SK-N-SH (cell line): ENCODE measurements around the gene DOCK4. TPM values are rescaled to one million over a fixed set of nuclear protein-coding genes. Genes with fewer than 3 reads are reported as not detected.

Experiments used
- CTCF ChIP-seq: fragments of 200-600 bp; sonication (generic); IDR thresholded peaks from 2 replicates; pipeline ENCODE4 v1.6.1; 2017; ENCODE audit warnings: antibody characterized with exemption, mild to moderate bottlenecking, moderate library complexity
- ELF1 ChIP-seq: IDR thresholded peaks from 2 replicates; pipeline ENCODE4 v1.4.0; 2012
- EZH2phosphoT487 ChIP-seq: fragments of 200-600 bp; sonication (generic); IDR thresholded peaks from 2 replicates; pipeline ENCODE4 v1.6.1; 2017; ENCODE audit warnings: low read depth, mixed run types, mild to moderate bottlenecking, antibody characterized with exemption, moderate library complexity, borderline replicate concordance
- FOXJ3 ChIP-seq: sonication (generic); formaldehyde crosslinking; IDR thresholded peaks from 2 replicates; pipeline ENCODE4 v1.5.1; 2020; ENCODE audit warnings: mild to moderate bottlenecking, missing genetic modification reagents
- FOXM1 ChIP-seq: IDR thresholded peaks from 2 replicates; pipeline ENCODE4 v1.4.0; 2012; ENCODE audit warnings: low read depth, mild to moderate bottlenecking
- JUND ChIP-seq: IDR thresholded peaks from 2 replicates; pipeline ENCODE4 v1.4.0; 2012
- MAX ChIP-seq: IDR thresholded peaks from 2 replicates; pipeline ENCODE4 v1.4.0; 2012; ENCODE audit warnings: low read depth
- MEF2A ChIP-seq: IDR thresholded peaks from 2 replicates; pipeline ENCODE4 v1.4.0; 2012; ENCODE audit warnings: low read depth, borderline replicate concordance
- NFIC ChIP-seq: IDR thresholded peaks from 2 replicates; pipeline ENCODE4 v1.4.0; 2012; ENCODE audit warnings: borderline replicate concordance
- NRF1 ChIP-seq: IDR thresholded peaks from 2 replicates; pipeline ENCODE4 v1.6.1; 2012; ENCODE audit warnings: low read depth, mild to moderate bottlenecking, low read length
- POLR2AphosphoS5 ChIP-seq: IDR thresholded peaks from 2 replicates; pipeline ENCODE4 v1.6.1; 2012; ENCODE audit warnings: low read depth, low read length
- RCOR1 ChIP-seq: fragments of 150-350 bp; IDR thresholded peaks from 2 replicates; pipeline ENCODE4 v1.6.1; 2017; ENCODE audit warnings: antibody characterized with exemption, low read length
- REST ChIP-seq: IDR thresholded peaks from 2 replicates; pipeline ENCODE4 v1.6.1; 2012; ENCODE audit warnings: mild to moderate bottlenecking, low read depth, low read length, moderate library complexity
- SIN3A ChIP-seq: IDR thresholded peaks from 2 replicates; pipeline ENCODE4 v1.6.1; 2012; ENCODE audit warnings: low read depth, mild to moderate bottlenecking, low read length, moderate library complexity, borderline replicate concordance
- SMC3 ChIP-seq: IDR thresholded peaks from 2 replicates; pipeline ENCODE4 v1.6.1; 2012; ENCODE audit warnings: low read depth, low read length, improper control_type of control experiment
- TCF12 ChIP-seq: IDR thresholded peaks from 2 replicates; pipeline ENCODE4 v1.4.0; 2012
- TEAD4 ChIP-seq: IDR thresholded peaks from 2 replicates; pipeline ENCODE4 v1.4.0; 2012; ENCODE audit warnings: mild to moderate bottlenecking, borderline replicate concordance; ENCODE audit not compliant: insufficient read depth
- USF1 ChIP-seq: IDR thresholded peaks from 2 replicates; pipeline ENCODE4 v1.4.0; 2012; ENCODE audit warnings: low read depth, borderline replicate concordance
- USF2 ChIP-seq: fragments of 150-350 bp; IDR thresholded peaks from 2 replicates; pipeline ENCODE4 v1.6.1; 2017; ENCODE audit warnings: antibody characterized with exemption, low read length, low read depth, borderline replicate concordance
- YY1 ChIP-seq: IDR thresholded peaks from 2 replicates; pipeline ENCODE4 v1.4.0; 2012; ENCODE audit warnings: low read depth, mild to moderate bottlenecking
- ZBTB33 ChIP-seq: IDR thresholded peaks from 2 replicates; pipeline ENCODE4 v1.4.0; 2012; ENCODE audit warnings: low read depth, borderline replicate concordance
- polyA plus RNA-seq, 3 experiments: library from polyadenylated mRNA; depleted of rRNA; stranded (reverse); fragments of >200 nt; gene quantifications; 2 replicates each; pipeline ENCODE4 v1.2.3, GENCODE V29; 2012

The DOCK4 gene
- polyA plus RNA-seq, 1 of the 3 experiments (the other 2 are of a cell fraction): 8.5 TPM

- no peak for TF ChIP-seq ZBTB33
- TF ChIP-seq CTCF: no peak
- TF ChIP-seq FOXM1: no peak
- TF ChIP-seq ELF1: no peak
- no peak for TF ChIP-seq YY1
- no peak for TF ChIP-seq SIN3A
- TF ChIP-seq REST: no peak
- no peak for TF ChIP-seq USF1
- no peak for TF ChIP-seq EZH2phosphoT487
- no peak for TF ChIP-seq MAX
- no peak for TF ChIP-seq TCF12
- TF ChIP-seq TEAD4: no peak
- no peak for TF ChIP-seq POLR2AphosphoS5
- peak; percentile 68; the same call in 1 of the 2 replicates for TF ChIP-seq FOXJ3 (CRISPR knock-in tag)
- no peak for TF ChIP-seq USF2
- no peak for TF ChIP-seq MEF2A
- TF ChIP-seq SMC3: no peak
- TF ChIP-seq NFIC: no peak
- no peak for TF ChIP-seq JUND
- TF ChIP-seq NRF1: no peak
- 0 out of 2 replicates have a peak, but pooled peaks have one; percentile 46 for TF ChIP-seq RCOR1
Measured at GRCh38 chr7:112136271-112137008, 69.8 kb downstream of the DOCK4 start (continued).
